Hippocampal formation (tissue), 2 donors: ENCODE data around the gene SREK1.
"Not testable (repeated sequence)": the region's sequence is repeated elsewhere in the genome, so short reads cannot be mapped to it uniquely, and the experiment has no call there.

Experiments used
- DNase-seq, 2 donors: peaks; one replicate each; lab custom pipeline; 2025; lab: John Stamatoyannopoulos, UW

Gene SREK1, protein sequence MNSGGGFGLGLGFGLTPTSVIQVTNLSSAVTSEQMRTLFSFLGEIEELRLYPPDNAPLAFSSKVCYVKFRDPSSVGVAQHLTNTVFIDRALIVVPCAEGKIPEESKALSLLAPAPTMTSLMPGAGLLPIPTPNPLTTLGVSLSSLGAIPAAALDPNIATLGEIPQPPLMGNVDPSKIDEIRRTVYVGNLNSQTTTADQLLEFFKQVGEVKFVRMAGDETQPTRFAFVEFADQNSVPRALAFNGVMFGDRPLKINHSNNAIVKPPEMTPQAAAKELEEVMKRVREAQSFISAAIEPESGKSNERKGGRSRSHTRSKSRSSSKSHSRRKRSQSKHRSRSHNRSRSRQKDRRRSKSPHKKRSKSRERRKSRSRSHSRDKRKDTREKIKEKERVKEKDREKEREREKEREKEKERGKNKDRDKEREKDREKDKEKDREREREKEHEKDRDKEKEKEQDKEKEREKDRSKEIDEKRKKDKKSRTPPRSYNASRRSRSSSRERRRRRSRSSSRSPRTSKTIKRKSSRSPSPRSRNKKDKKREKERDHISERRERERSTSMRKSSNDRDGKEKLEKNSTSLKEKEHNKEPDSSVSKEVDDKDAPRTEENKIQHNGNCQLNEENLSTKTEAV

DNA sequence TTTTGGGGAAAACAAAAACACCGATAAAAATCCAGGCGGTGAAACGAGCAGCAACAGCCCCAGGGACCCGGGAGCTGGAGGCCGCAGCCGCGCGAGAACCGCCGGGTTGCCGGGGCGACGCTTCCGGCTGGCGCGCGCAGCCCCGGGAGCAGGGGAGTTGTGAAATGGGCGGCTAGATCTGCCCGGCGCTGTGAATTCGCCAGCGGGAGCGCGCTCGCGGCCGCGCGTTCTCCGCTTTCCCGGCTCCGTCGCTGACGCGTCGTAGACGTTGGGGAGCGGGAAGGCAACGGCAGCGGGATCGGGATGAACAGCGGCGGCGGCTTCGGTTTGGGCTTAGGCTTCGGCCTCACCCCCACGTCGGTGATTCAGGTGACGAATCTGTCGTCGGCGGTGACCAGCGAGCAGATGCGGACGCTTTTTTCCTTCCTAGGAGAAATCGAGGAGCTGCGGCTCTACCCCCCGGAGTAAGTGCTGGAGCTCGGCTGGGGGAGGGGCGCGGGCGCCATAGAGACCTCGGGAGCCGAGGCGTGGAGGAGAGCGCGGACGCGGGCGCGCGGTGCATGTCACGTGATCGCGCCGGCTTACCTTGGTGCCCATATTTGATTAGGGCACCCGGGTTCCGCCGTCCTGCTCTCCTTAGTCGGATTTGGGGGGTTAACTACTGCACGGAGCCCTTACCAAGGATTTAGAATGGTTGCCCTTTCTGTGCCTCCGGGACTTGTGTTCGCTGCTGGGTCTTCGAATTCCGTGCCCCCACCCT, at the start of gene SREK1:
Gene SREK1 (plus strand): TSS at position 227 of the 760 bp plus-strand sequence. CDS start 77 bp downstream, at position 304.
- DNase-seq: peak; percentile 86 to 89

DNA sequence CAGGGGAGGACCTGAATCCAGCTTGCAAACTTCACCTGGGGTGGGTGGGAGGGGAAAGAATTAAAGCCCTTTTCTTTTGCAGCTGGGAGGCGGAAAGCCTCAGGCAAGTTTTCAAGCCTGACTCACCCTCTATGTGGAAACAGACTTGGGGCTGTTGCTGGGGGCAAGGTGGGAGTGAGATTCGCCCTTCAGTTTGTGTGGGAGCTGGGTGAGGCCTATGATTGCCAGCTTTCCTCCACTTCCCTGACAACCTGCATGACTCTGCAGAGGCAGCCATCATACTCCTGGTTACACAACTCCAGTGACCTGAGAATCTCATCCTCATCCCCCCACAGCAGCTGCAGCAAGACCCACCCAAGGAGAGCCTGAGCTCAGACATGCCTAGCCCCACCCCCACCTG, 43.2 kb upstream of the SREK1 start:
- no peak for DNase-seq

DNA sequence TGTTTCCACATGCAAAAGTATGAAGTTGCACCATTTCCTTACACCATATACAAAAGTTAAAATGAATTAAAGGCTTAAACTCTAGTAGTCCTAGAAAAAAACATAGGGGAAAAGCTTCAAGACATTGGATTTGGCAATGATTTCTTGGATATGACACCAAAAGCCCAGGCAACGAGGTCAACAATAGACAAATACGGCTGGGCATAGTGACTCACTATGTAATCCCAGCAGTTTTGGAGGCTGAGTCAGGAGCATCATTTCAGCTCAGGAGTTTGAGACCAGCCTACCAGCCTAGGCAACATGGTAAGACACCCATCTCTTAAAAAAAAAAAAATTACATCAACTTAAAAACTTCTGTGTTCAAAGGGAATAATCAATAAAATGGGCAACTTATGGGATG, 30.9 kb upstream of the SREK1 start:
- DNase-seq: no peak

DNA sequence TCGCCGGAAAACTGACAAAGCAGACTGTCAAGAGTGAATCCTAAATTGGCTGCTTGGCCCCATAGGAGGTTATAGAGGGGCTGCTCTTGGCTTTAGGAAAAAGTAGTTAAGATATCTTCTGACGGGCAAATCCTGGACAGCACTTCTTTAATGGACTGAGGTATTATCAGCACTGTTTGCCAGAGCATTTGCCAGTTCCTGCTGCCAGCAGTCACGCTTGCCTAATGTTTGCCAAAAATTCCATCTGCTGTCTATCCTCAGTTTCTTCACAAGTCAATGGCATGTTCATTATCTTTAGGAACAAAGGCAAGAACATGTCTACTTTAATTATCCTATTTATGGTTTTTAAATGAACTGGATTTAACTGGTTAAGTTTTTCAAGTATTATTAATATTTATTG, 25.8 kb upstream of the SREK1 start:
- DNase-seq: no peak

DNA sequence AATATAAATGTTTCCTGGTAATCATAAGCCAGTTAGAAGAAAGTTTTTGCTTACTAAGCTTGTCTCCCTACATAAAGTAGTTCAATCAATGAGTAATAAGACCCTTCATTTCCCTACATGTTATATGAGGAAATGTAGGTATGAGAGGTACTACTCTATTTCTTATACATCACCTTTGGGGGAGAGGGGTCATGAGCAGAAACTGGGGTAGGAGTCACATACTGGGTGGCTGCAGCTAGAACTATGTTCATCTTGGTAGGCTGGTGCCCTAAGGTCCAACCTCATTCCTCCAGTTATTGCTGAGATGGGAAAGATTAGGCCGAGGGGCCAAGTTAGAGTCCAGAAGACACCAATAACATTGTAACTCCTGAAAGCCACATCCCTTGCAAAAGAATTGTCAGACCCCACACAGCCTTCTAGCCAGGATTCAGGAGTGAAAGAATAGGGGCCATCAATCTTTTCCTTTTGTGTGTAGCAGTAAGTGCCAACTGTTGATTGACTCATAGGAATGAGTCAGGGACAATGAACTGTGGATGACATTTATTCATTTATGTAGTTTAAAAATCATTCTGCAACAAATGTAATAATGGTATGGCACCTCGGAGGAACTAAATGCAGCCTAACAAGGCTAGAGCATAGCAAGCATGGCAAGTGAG, 21.6 kb upstream of the SREK1 start:
- no peak for DNase-seq

DNA sequence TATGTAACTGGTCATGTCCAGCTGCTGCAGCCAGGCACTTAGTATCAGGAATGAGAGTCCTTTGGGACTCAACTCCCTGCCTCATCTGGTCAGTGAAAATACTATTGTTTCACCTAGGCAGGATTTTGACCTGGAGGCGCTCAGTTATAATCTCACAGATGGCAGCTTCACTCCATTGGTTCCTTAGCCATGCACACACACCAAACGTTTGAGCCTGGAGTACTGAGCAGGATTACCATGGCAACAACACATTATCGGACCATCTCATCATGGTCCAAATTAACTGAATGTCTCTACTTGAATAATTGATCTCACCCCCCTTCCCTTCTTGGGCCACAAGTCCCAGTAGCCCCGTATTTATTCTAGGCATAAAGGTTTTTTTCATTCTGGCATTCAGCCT, 15.0 kb upstream of the SREK1 start:
- DNase-seq: no peak

DNA sequence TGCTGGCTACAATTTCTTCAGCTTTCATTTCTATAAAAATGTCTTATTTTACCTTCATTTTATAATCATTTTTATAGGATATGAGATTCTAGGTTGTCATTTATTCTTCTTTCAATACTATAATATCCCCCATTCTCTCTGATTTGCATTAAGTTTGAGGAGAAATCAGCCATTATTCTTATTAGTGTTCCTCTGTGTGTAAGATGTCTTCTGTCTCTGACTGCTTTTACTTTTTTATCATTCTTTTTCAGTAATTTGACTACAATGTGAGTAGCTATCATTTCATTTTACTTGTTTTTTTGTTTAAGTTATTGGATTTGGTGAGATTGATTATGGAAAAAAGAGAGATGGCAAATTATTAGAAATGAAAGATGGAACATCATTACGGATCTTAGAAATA, 13.6 kb upstream of the SREK1 start:
- no peak for DNase-seq

DNA sequence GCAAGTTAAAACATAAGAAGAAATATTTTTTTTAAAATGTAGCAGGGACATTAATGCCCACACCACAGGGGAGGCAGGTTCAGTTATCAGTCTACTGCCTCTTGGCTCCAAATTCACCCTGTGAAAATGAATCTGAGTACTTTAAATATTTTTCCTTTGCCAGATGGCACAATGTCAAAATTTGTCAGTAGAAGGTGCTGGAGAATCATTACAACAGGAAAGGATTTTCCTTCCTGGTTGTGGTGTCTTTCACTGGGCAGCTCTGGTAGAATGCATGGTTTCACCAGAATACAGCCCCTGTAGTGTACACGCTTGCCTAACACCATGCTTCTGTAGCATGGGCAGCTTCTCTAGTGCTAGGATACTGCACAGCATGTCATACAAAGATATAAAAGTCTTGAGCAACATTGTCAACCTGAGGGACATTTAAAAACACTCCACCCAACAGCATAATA, 9.7 kb upstream of the SREK1 start:
- DNase-seq: no peak

DNA sequence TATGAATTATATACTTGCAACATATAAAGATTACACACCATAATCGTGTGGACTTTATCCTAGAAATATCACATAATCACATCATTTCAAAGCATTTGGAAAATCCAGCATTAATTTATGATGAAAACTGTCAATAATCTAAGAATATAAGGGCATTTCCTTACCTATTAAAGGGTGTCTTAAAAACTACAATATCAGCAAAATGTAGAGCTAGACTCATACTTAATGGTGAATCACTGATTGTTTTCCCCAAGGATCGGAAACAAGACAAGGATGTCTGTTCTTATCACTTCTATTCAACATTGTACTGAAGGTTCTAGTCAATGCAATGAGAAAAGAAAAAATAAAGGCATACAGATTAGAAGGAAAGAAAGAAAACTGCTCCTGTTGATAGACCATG, 8.0 kb upstream of the SREK1 start:
- no peak for DNase-seq

DNA sequence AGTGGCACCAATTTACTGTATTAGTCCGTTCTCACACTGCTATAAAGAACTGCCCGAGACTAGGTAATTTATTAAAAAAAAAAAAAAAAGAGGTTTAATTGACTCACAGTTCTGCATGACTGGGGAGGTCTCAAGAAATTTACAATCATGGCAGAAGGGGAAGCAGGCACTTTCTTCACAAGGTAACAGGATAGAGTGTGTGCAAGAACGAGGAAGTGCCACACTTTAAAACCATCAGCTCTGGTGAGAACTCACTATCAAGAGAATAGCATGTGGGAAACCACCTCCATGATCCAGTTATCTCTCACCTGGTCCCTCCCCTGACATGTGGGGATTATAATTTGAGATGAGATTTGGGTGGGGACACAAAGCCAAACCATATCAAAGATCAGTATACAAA, 7.2 kb upstream of the SREK1 start:
- DNase-seq: not testable (repeated sequence)

DNA sequence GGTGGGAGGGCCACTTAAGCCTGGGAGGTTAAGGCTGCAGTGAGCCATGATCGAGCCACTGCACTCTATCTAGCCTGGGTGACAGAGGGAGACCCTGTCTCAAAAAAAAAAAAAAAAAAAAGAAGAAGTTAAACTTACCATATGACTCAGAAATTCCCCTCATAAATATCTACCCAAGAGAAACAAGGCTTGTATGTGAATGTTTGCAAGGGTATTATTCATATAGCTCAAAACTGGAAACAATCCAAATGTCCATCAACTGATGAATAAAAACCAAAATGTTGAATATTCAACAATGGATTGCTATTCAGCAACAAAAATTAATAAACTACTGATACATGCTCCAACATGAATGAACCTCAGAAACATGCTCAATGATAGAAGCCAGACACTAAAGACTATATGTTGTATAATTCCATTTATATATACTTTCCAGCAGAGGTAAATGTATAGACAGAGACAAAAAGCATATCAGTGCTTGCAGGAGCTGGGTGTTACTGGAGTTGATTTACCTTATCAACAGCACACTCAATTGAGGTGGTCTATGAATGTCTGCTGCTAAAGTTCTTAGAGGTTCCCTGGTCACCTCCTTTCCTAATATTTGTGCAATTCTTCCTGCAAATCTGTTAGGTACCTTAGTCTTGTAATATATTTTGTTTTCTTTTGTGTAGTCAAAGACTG, 5.3 kb upstream of the SREK1 start:
- DNase-seq: no peak

DNA sequence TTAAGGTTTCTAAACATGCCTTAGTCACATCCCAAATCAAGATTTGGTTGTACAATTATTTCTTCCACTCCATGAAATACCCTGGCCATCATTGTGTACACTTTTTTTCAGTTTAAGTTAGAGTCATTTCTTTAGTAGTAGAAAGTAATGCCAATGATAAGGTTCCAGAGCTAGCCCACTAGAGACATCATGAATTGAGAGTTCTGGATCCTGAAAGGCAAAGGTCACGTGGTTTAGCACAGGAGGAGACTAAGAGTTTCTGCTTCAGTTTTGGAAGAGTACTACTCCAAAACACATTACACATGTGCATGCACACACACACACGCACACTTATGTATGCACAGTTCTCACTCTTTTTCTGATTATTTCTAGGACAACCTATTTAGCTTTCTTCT, 4.8 kb upstream of the SREK1 start:
- no peak for DNase-seq

DNA sequence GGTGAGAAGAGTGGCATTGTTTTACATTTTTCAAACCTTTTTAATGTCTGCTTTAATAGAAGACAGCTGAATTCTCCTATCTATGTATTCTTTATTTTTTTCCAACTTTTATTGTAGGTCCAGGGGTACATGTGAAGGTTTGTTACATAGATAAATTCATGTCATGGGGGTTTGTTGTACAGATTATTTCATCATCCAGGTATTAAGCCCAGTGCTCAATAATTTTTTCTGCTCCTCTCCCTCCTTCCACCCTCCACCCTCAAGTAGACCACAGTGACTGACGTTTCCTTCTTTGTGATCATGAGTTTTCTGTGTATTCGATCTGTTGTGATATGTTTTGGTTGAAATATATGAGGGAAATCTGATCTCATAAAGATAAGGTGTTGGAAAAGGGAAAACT, 1.7 kb upstream of the SREK1 start:
- DNase-seq: no peak

DNA sequence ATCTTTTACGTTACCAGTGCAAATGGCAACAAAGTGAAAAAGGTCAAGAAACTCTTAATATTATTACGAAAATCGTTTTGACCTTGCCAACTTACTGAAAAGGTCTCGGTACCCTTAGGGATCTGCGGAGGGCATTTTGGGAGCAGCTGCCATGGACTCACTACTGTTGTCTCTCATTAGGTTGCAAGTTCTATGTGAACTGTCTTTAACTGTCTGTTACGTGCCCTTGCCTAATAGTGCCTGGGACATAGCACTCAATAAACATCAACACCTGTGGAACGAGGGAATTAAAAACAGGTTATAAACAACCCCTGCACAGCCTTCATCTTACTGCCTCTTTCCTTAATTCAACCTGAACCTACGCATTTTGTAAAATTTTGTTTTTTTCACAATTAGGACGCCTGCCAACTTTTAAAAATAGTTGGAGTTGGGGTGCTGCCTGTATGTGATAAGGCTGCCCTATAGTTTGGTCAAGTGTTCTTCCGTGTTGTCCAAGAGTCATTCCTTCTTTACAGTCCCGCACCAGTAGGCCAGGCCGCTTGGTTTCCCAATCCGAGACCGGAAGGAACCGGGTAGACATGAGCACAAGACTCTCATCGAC, 527 bp upstream of the SREK1 start:
- DNase-seq: no peak

DNA sequence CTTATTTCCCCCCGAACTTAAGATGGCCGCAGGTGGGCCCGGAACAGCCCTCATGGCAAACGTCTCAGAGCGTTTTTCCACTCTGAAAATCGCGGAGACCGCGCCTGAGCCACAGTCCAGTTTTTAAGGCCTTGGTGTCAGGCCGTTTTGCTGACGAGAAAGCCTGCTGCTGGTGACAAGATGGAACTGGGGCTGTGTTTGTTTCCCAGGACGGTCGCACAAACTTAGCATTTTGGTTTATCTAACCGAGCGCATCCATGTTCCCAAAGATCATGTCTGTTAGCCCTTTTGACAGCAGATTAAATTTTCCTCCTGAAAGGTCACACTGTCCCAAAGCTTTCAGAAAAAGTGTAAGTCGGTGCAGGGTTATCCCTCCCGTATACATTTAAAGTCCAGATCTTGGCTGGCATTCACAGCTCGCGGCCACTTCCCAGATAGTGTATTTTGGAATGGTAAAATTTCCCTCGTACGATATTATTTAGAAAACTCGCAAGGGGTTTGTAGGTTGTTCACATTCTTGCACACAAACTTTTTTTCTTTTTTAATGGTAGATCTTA, 812 bp downstream of the SREK1 start:
- no peak for DNase-seq

DNA sequence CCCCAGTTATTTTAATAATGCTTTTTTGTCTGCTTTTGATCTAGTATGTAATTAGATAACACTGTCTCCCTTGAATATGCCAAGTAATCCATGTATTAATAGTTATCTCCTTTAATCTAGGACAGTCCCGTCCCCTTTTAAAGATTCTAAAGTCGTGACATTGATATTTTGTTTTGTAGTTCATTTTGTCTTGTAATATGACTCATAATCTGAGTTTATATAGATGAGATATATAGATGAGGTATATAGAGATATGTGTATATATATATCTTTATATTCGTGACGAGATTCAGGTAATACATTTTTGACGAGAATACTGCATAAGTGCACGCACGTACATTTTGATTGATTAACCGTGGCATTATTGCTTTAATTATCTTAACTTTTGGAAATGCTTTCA, 1.6 kb downstream of the SREK1 start:
- no peak for DNase-seq

DNA sequence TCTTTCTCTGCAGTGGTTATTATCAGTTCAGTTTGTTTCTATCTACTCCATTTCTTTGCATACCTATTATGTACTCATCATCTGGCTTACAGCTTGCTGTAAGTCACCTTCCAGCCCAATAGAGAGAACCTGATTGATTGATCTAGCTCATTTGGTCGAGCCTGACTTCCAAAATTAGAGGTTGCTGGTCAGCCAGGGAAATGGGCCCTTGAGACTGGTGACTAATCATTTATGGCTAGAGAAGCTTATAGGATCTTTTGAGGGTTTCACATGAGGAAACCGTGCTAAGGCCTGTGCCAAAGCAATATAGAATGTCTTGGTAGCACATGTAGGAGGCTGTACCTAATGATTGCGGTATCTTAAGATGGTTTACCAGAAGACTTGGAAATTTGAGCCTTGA, 5.8 kb downstream of the SREK1 start:
- no peak for DNase-seq

DNA sequence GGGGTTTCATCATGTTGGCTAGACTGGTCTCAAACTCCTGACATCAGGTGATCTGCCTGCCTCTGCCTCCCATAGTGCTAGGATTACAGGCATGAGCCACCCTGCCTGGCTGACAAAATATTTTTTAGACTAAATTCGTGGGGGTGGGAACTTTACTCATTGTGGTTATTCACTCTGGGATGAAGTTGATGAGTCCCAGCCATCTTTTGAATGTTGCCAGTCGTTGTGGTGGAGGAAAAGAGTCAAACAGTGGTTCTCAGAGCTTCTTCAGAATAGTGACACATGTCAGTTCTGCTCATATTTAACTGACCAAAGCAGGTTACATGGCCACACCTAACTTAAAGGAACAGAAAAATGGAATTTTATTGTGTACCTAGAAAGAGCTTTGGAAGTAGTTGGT, 6.9 kb downstream of the SREK1 start:
- no peak for DNase-seq

DNA sequence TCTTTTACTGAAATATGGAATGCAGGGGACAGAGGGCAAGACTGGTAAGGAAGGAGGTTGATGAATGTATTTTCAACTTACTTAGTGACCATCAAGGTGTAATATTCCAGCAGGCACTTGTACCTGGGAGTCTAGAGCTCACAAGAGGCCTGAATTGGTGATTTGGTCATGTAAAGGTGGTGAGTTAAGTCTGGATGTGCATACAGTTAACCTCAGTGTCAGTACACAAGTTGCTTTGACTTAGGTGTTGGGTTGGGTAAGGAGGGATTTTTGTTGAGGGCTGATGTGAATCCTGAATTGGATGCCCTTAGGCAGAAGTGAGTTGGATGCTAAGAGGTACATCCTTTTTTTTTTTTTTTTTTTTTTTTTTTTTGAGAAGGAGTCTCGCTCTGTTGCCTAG, 7.4 kb downstream of the SREK1 start:
- DNase-seq: no peak

DNA sequence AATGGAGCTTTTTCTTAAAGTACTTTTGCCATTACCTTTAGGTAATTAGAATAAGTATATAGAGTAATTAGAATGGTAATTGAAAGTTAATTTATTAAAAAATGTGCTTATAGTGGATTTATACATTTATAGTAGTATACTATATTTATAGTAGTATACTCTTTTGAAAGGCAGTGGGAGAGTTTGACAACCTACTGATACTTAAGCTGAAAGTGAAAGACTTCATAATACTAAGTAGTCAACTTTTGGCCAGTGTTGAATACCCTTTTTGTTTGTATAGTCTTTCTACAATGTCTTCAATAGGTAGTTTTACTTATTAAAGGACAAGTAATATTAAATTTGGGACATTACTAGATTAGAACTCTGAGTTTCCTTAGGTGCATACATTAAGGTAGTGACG, 12.9 kb downstream of the SREK1 start:
- no peak for DNase-seq

DNA sequence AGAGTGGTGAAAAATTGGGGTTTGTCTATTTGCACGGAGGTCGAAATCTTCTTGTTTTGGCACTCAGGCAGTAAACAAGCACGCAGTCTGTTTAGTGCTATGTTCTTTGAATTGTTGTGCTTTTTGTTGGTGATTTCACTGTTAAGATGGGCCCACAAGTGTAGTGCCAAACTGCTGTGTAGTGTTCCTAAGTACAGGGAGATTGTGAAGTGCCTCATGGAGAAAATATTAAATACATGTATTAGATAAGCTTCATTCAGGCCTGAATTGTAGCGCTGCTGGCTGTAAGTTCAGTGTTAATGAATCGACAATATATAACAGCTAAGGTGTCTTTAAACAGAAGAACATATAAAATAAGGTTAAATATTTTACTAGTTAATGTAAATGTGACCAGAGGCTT, 17.3 kb downstream of the SREK1 start:
- no peak for DNase-seq
